Stimulated activated CD4-positive, alpha-beta T cell treated with anti-CD3 and anti-CD28 coated beads, Interleukin-12 subunit alpha, Interleukin-12 subunit beta, amount 100 ng/mL, for 48 hours (primary cell): ENCODE results near the gene GTF3C4.
A peak's percentile ranks its signal among the peaks of the same experiment; 100 is the strongest.

ENCODE experiments used
- DNase-seq, 3 donors: peaks; one replicate each; pipeline ENCODE4 v3.0.0-alpha.2; 2020; ENCODE audit warnings: low read depth in 2 of 3, low spot score in 1 of 3

The GTF3C4 gene, protein sequence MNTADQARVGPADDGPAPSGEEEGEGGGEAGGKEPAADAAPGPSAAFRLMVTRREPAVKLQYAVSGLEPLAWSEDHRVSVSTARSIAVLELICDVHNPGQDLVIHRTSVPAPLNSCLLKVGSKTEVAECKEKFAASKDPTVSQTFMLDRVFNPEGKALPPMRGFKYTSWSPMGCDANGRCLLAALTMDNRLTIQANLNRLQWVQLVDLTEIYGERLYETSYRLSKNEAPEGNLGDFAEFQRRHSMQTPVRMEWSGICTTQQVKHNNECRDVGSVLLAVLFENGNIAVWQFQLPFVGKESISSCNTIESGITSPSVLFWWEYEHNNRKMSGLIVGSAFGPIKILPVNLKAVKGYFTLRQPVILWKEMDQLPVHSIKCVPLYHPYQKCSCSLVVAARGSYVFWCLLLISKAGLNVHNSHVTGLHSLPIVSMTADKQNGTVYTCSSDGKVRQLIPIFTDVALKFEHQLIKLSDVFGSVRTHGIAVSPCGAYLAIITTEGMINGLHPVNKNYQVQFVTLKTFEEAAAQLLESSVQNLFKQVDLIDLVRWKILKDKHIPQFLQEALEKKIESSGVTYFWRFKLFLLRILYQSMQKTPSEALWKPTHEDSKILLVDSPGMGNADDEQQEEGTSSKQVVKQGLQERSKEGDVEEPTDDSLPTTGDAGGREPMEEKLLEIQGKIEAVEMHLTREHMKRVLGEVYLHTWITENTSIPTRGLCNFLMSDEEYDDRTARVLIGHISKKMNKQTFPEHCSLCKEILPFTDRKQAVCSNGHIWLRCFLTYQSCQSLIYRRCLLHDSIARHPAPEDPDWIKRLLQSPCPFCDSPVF

DNA sequence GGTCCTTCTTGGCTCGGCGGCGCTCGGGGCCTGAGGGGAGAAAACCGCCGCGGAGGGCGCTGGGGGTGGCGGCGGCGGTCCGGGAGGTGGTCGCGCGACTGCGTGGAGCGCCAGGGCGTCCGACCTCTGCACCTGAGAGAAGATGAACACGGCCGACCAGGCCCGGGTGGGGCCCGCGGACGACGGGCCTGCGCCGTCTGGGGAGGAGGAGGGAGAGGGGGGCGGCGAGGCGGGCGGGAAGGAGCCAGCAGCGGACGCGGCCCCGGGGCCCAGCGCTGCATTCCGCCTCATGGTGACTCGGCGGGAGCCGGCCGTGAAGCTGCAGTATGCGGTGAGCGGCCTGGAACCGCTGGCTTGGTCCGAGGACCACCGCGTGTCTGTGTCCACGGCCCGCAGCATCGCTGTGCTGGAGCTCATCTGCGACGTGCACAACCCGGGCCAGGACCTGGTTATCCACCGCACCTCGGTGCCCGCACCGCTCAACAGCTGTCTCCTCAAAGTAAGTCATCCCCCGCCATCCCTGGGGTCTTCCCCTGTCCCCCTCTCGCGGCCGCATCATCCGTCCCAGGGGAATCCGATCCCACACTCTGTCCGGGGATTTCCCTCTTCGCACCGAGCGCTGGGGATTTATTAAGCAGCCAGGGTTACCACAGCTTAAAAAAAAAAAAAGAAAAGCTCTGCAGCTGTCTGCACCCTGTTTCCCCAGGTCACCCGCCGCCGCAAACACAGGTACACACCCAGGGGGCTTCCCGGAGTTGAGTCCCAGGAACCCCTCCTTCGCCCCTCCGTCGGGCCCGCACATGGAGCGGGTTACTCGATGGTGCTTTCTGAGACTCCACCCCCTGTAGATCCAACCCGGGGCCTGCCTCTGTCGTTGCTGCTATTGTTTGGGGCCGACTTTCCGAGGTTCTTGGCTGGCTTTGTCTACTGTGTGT is at the start of gene GTF3C4:
TSS of gene GTF3C4 (plus strand) at position 8 of the 935 bp plus-strand sequence. CDS start at position 143, 135 bp downstream.
- peak; percentile 10 to 33 (median 20) for DNase-seq

DNA sequence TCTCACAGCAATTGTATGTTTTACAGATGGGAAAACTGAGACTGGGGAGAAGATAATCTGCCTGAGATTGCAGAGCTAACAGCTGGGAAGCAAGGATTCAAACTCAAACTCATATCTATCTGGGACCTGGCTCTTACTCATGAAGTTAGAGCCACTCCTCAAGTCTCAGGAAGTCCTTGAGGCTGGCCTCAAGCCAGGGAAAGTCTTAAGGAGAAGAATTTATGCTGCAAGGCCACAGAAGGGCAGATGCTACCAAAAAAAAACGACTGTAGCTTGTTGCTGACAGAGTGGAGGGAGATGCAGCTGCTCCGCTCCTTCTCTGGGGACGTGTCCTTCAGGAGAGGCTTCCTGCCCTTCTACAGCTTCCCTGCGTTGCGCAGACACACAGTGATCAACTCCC is 48.1 kb upstream of the GTF3C4 start:
- DNase-seq: no peak

DNA sequence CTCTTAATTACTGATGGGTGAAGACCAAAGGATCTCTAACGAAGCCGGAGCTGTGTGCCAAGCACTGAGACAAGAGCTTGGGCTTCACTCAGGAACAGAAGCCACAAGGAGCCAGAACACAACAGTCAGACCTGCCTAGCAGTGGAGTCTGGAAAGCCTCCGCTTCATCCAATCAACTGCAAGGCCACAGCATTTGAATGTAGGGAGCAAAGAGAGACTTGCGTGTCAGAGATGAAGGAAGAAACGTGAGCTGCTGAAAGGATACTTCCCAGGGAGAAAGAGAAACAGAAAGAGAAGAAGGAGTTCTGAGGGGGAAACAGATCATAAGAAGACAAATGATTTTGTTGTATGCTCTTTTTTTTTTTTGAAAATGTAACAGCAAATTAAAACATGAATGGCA is 44.0 kb upstream of the GTF3C4 start:
- DNase-seq: no peak

DNA sequence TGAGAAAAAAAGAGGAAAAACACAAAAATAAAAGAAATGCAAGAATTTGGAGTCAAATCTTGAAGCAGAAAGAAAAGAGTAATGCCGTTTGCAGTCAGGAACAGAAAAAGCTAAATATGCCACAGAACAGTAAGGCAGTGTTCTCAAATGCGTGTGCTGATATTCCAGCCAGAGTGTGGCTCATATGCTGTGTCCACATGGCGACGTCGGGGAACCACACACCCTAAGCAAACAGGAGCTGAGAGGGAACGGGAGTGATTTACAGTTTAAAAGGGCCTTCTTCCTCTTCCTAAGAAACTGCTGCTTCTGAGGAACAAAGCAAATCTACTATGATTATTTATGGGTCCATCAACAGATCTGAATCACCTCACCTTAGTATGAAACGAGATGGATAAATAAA is 43.2 kb upstream of the GTF3C4 start:
- DNase-seq: no peak

DNA sequence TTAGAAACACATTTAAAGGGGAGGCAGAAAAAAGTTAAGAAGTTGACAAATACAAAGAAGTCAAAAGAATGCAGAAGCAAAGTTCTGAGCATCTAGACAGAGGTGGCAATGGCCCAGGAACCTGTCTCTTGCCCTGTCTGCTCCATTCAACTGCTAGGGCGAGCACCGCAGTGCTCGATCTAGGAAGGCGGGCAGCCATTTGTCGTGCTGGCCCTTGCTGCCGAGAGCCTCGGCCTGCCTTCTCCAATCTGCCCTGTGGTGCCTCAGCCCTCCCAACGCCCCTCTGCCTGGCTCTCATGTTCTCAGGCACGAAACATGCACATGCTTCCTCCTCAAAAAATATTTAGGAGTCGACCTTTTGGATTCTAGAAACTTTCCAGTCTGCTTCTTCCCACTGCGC is 42.7 kb upstream of the GTF3C4 start:
- DNase-seq: no peak

DNA sequence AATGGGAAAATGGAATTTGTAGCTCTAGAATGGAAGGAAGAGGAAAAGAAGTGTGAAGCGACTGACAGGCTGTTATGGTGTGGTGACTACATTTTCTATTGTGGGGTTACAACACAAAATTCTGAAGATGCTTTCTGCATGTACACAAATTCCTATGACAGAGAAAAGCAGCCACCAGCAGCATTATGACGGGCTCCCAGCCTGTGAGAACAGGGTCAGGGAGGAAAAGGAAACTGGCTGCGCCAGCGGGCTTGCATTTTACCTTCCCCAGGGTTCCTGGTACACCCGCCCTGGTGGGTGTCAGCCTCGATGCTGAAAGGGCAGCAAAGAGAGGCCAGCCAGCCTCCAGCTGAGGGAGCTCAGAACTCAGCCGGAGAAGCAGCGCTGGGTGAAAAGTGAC is 41.5 kb upstream of the GTF3C4 start:
- DNase-seq: no peak

DNA sequence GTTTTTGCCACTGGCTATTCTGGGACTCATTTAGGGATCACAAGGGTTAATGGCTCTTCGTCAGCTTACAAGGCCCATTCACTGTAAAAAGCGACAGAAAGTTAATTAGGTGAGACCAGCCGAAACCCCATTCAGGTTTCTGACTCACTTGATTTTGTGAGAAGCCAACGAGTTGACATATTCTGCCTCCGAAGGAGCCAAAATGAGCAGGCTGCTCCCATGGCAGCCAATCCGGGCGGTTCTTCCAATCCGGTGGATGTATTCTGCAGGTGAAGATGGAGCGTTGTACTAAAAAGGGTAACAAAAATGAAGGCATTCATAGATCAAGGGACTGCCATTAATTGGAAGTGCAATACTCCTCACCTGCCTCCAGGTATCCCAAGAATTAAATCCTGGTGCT is 40.1 kb upstream of the GTF3C4 start:
- no peak for DNase-seq

DNA sequence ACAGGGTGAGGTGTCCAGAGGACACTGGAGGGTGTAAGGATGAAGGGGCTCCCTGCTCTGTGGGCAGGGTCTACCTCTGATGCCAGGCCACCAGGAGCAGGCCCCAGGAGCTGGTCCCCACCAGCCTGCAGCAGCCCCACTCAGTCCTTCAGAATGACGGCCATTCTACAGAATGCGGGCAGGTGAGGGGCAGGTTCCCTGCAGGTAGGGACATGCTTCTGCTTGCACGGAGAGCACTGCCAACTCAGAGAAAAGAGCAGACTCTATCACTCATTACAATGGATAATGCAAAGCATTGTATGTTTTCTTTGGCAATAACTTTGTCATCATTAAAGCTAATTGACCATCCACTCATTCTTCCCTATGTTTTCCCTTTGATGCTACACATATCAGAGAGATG is 39.5 kb upstream of the GTF3C4 start:
- no peak for DNase-seq

DNA sequence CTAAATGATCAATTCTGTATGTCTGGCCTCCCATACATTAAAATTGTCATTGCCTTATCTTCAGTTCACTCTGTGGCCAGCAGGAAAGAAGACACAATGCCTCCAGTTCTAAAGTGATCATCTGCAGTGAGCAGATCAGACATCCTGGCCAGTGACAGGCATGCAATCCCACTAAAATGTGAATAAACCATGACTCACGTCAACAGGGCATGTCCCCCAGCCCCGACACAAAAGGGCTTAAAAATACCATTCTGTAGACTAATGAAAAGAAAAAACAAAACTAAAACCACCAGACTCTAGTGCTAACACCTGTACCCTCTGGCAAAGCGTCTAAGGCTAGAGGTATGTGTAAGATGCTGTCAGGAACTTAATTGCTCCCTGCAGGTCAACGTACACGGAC is 39.0 kb upstream of the GTF3C4 start:
- DNase-seq: no peak

DNA sequence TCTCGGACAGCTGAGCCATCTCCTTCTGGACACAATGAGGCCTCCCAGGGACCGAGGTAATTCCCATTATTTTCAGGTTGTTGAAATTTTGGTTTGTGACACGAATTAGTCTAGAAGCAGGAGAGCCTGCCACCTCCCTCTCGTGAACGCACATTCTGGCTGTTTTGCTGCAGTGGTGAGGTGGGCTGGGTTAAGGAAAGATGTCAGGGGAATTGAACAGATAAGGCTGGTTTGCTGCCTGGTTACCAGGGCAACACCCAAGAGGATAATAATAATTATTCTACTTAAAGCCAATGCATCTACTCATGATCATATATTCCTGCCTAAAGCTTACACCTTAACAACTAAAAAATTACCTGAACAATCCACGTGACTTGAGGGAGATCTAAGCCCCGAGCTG is 38.6 kb upstream of the GTF3C4 start:
- no peak for DNase-seq

DNA sequence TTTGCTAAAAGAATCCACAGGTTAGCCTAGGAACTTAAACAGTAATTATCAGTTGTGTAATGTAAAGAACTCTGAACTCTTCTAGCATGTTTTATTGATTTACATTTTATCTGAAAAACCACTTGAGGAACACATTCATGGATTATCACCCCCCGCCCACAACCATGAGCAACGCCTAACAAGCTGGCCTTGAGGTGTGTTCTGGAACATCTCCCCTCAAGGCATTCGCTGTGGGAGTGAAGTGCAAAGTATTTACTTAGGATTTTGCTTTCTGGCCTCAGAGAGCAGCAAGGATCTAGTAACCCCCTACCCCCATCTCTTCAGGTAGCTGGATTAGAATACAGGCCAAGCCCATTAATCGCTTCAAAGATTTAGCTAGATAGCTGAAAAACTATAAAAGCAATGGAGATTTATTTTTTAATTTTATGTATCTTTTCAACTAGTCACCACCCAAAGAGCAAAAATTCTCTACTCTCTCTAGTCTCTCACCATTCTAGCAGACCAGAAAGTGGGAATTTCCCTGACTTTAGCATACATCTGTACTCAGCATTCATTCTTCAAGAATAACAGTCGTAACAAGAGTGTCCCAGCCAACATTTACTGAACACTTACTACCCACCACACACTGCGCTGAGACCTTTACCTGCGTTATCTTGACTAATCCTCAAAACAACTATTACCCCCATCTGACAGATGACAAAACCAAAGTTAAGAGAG is 37.7 kb upstream of the GTF3C4 start:
- DNase-seq: no peak

DNA sequence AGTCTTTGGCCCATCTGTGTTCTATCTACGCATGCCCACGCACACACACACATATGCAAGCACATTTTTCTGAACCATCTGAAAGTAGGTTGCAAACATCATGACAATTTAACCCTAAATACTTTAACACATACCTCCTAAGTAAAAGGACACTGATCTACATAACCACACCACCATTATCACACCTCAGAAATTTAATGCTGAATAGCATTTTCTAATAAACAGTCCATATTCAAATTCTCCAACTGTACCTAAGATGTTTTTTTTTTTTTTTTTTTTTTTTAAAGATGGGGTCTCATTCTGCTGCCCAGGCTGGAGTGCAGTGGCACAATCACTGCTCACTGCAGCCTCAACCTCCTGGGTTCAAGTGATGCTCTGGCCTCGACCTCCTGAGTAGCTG is 35.9 kb upstream of the GTF3C4 start:
- DNase-seq: no peak

DNA sequence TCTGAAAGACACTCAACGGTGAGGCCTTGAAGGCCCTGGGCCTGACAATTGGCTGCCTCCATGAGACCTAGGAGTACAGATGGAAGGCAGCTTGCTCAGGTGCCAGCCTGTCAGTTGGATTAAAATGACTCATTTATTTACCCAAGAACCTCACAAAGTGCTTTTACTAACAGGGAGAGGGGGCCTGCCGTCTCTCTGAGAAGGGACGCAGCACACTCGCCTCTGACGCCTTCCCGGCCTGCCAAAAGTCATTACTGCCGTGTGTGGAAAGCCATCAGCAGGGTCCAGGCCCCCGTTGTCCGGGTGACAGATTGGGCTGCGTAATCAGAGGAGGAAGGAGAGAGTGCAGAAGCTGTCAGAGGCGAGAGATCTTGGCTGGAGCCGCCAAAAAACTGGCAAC is 32.9 kb upstream of the GTF3C4 start:
- DNase-seq: no peak

DNA sequence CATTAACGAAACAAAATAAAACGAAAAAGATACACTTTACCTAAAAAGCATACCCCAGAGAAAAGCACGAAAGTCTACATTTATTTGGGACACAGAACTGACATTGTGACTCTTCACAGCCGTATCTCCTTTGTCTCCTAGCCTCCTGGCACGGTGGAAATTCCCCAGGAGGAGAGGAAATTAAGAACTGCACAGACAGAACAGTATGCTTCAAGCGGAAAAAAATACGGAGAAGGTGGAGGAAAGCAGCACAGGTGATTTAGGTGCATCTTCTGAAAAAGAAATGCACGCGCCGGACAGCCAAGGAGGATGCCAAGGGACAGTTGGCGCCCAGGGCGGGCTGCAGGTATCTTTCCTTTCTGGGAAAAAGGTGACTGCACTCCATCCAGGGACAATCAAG is 32.5 kb upstream of the GTF3C4 start:
- no peak for DNase-seq

DNA sequence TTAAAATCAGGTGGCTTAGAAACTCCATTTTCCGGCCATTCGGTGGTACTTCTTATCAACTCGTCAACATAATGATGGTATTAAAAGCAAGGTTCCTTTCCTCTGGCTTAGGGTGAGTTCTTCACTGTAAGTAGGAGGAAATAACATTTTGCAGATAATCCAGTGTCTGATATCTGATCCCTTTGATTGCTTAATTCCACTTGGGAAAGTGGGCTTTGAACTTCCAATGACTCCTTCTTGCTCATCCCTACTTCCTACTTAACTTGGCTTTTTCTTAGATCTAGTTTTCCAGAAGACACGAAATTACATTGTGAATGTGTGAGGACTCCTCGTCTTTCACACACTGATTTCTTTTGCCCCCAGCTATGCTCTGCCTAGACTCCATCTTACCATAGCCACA is 32.0 kb upstream of the GTF3C4 start:
- DNase-seq: no peak

DNA sequence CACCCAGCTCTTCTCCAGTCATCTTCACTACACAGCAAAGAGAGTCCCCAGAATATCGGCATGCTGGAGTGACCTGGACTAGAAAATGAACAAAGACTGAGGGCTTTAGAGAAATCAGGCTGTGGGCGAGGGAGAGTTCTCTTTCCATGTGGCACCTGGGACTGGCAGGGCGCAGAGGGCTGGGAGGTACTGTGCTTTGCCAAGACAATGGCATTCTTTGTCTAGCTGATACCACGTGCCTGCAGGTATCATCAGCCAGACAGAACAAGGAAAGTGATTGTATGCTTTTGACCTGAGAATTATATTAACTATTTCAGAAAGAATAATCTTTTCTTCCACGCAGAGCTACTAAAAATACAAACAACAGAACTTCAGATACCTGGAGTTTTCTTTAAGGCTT is 30.9 kb upstream of the GTF3C4 start:
- DNase-seq: no peak

DNA sequence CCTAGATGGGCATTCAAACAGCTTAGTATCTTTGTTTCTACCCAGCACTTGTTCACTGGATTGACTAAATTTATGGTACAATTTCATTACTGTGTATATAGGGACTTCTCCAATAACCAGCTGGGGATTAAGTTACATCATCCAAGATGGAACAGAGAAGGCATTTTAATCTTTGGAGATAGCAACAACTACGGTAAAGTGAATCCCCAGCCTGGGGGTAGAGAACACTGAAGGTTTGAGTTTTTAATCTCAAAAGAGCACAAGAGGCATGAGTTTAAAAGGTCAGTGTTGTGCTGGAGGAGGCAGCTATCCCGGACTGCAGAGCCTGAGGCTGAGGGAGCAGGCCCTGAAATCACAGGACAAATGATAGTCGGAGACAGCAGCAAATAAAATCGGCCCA is 29.0 kb upstream of the GTF3C4 start:
- no peak for DNase-seq

DNA sequence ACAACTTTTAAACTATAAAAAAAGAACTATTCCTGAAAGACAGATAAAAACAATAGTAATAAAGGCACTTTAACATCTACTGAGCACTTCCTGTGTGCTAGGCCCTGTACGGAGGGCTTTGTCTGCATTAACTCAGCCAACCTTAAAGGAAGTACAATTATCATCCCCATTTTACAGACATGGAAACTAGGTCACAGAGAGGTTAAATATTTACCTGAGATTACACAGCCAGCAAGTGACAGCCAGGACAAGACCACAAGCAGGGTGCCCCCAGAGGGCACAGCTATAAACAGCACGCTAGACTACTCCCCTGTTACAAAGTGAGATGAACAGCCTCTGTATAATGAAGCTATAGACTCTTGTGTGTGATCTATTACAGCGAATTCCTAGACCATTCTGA is 26.0 kb upstream of the GTF3C4 start:
- no peak for DNase-seq

DNA sequence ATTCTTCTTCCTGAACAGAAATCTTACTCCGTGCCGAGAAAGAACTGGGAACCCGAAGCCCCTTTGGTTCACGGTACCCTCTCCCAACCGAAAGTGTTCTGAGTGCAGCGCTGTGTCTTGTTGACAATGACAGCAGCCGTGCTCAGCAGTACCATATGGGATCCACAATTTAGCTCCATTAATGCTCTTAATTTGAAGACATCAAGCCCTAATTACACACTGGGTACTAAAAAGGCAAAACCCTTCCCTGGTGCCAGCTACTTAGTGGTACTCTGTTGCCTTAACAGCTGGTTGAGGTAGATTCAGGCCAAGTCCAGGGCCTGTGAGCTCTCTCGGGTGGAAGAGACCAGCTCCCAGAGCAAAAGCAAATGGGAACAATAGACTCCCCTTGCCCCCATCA is 25.0 kb upstream of the GTF3C4 start:
- DNase-seq: no peak

DNA sequence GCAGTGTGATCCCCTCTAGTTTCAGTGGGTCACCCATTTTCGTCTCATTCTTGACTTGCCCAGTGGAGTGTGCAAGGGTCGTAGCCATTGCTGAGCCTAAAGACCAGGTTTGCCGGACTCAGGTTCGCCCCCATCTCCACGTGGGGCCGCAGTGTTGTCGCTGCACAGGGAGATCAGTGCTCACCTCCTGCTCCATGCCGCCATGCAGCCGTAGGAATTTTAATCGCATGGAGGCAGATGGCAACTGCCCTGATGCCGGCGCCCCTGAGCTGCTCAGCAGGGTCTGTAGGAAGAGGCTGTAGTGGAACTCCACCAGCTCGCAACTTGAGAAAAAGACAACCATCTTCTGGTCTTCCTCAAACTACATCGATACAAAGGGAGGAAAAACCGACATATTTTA is 24.6 kb upstream of the GTF3C4 start:
- DNase-seq: no peak

DNA sequence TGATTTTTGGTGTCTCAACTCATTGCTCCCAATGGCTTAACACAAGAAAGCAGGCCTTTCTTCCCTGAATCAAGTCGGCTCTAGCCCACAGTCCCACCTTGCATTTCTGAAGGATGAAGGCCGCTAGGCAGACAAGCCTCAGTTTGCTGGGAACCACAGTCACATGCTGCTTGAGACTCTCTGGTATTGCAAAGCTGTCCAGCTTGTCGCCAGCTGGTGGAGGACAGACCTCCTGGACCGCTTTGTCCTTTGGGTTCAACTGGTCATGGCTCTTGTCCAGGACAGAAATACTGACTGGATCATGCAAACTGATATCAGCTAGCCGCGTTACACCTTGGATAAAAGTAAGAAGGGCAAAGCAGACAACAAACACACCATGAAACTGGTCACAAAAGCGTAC is 23.5 kb upstream of the GTF3C4 start:
- no peak for DNase-seq
